GM11168 (cell line): ENCODE data around the gene CHD6.

Source experiments
- in situ Hi-C: fragments of 300-500 bp; cut with MboI; formaldehyde crosslinking; loops from one replicate; pipeline ENCODE4 v1.12.0; 2022; ENCODE audit warnings: low sequenced_read_pairs; ENCODE audit not compliant: unreplicated experiment

CHD6 gene

GRCh38 chr20:41440882-41441281 is 177.3 kb downstream of the CHD6 start:
- in situ Hi-C loops = no loop called here

GRCh38 chr20:41437836-41438235 is 180.3 kb downstream of the CHD6 start:
- in situ Hi-C loops = no loop called here

GRCh38 chr20:41436679-41437078 is 181.5 kb downstream of the CHD6 start:
- in situ Hi-C loops = no loop called here

GRCh38 chr20:41433203-41433602 is 185.0 kb downstream of the CHD6 start:
- in situ Hi-C loops = no loop called here

GRCh38 chr20:41432746-41433145 is 185.4 kb downstream of the CHD6 start:
- in situ Hi-C loops = no loop called here

GRCh38 chr20:41428285-41428684 is 189.9 kb downstream of the CHD6 start:
- in situ Hi-C loops = no loop called here

- in situ Hi-C loops = no loop called here
Measured at GRCh38 chr20:41427833-41428232, 190.3 kb downstream of the CHD6 start.

GRCh38 chr20:41426976-41427375 is 191.2 kb downstream of the CHD6 start:
- in situ Hi-C loops = no loop called here

GRCh38 chr20:41426086-41426830 is 191.9 kb downstream of the CHD6 start:
- in situ Hi-C loops = no loop called here

GRCh38 chr20:41425180-41425884 is 192.8 kb downstream of the CHD6 start:
- in situ Hi-C loops = no loop called here

- in situ Hi-C loops = no loop called here
Measured at GRCh38 chr20:41424546-41424945, 193.6 kb downstream of the CHD6 start.

- in situ Hi-C loops = no loop called here
Measured at GRCh38 chr20:41424011-41424410, 194.2 kb downstream of the CHD6 start.

- in situ Hi-C loops = no loop called here
Measured at GRCh38 chr20:41422953-41423352, 195.2 kb downstream of the CHD6 start.

- in situ Hi-C loops = no loop called here
Measured at GRCh38 chr20:41418739-41419293, 199.4 kb downstream of the CHD6 start.

- in situ Hi-C loops = no loop called here
Measured at GRCh38 chr20:41418031-41418430, 200.1 kb downstream of the CHD6 start.

- in situ Hi-C loops = no loop called here
Measured at GRCh38 chr20:41415191-41415590, 203.0 kb downstream of the CHD6 start.

- in situ Hi-C loops = no loop called here
Measured at GRCh38 chr20:41413169-41413568, 205.0 kb downstream of the CHD6 start.

GRCh38 chr20:41412324-41413120 is 205.7 kb downstream of the CHD6 start:
- in situ Hi-C loops = no loop called here

- in situ Hi-C loops = no loop called here
Measured at GRCh38 chr20:41411391-41411847, 206.8 kb downstream of the CHD6 start.

- in situ Hi-C loops = no loop called here
Measured at GRCh38 chr20:41408986-41409385, 209.2 kb downstream of the CHD6 start.
